Measurements from ENCODE around the gene NKX2-4.
"Not testable (repeated sequence)": the region's sequence is repeated elsewhere in the genome, so short reads cannot be mapped to it uniquely, and the experiment has no call there.

The NKX2-4 gene

DNA sequence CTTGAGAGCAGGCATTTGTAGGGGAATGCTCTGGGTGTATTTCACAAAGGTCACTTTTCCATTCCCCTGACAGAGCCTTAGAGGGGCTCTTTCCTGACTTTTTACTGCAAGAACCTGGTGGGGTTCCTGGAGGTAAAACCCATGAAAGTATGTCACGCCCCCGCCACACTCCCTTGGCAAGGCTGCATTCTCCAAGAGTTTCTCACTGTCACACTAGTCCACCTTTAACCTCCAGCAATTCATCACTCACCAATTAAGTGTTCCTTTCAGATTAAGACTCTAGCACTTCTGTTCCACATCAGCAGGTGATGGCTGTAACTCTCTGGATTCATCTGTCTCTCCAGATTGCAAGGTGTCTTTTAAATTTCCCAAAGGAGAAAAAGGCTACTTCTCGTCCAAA lies 32.7 kb upstream of the NKX2-4 start:
- DNase-seq, result no peak
- Histone ChIP-seq H3K36me3 (ENCODE audit: control insufficient read depth in 4 of 4, insufficient read depth in 4 of 4, low read length in 3 of 4) (no peaks in the 10 kb centered on the region), H3K9me3 (ENCODE audit: control extremely low read depth in 1 of 5, control insufficient read depth in 4 of 5, insufficient read depth in 2 of 5, low read depth in 1 of 5, low read length in 4 of 5) (peaks cover 0 to 5% (median 2%) of the 10 kb centered on the region in 5 experiments), H3K27ac (ENCODE audit: insufficient read depth in 1 of 2, low read depth in 1 of 2, low read length in 2 of 2, poor library complexity in 1 of 2, severe bottlenecking in 2 of 2) (no peak overlapping the region), H3K4me3 (ENCODE audit: control insufficient read depth in 1 of 7, extremely low read depth in 1 of 7, insufficient read depth in 4 of 7, low read depth in 2 of 7, low read length in 6 of 7) (no peak overlapping the region), H3K4me1 (ENCODE audit: control extremely low read depth in 1 of 4, control insufficient read depth in 4 of 4, insufficient read depth in 4 of 4, low read length in 3 of 4) (no peaks in the 10 kb centered on the region), H3K27me3 (replicated peaks in 2 of 5; ENCODE audit: control insufficient read depth in 4 of 5, insufficient read depth in 5 of 5, low read length in 4 of 5) (peaks cover 0 to 23% (median 4%) of the 10 kb centered on the region in 5 experiments)
- ChIA-PET CTCF (no interaction called here), POLR2A (no interaction called here)
- 93% methylated on average over 2 of the region's 3 CpGs for WGBS (ENCODE audit: insufficient coverage)

DNA sequence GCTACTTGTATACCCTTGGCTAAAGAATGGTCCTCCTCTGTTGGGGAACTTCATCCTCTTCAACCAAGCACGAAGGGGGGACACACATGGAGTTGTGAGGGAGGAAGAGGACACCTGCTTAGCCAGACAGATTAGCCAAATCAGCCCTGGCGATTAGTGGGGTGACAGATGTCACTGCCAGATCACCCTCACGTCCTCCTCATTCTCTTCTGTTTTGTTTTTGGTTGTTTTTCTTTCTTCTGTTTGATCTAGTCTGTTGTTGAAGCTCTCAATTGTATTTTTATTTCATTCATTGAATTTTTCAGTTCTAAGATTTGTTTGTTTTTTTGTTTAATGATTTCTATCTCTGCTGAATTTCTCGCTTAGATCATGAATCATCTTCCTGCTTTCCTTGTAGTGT lies 27.5 kb upstream of the NKX2-4 start:
- 100% methylated on average over 1 of the region's 4 CpGs for WGBS (ENCODE audit: insufficient coverage)
- POLR2A ChIA-PET, result no interaction called here
- Histone ChIP-seq H3K27me3 (replicated peaks in 2 of 5; ENCODE audit: control insufficient read depth in 4 of 5, insufficient read depth in 5 of 5, low read length in 4 of 5) (peaks cover 0 to 3% (median 1%) of the 10 kb centered on the region in 5 experiments), H3K4me1 (ENCODE audit: control extremely low read depth in 1 of 4, control insufficient read depth in 4 of 4, insufficient read depth in 4 of 4, low read length in 3 of 4) (no peaks in the 10 kb centered on the region), H3K9me3 (ENCODE audit: control extremely low read depth in 1 of 5, control insufficient read depth in 4 of 5, insufficient read depth in 2 of 5, low read depth in 1 of 5, low read length in 4 of 5) (peaks cover 2 to 27% (median 9%) of the 10 kb centered on the region in 5 experiments), H3K4me3 (ENCODE audit: control insufficient read depth in 1 of 7, extremely low read depth in 1 of 7, insufficient read depth in 4 of 7, low read depth in 2 of 7, low read length in 6 of 7) (no peak overlapping the region), H3K36me3 (ENCODE audit: control insufficient read depth in 4 of 4, insufficient read depth in 4 of 4, low read length in 3 of 4) (no peaks in the 10 kb centered on the region), H3K27ac (ENCODE audit: insufficient read depth in 1 of 2, low read depth in 1 of 2, low read length in 2 of 2, poor library complexity in 1 of 2, severe bottlenecking in 2 of 2) (no peak overlapping the region)
- CTCF ChIA-PET, result no interaction called here
- no peak for DNase-seq

DNA sequence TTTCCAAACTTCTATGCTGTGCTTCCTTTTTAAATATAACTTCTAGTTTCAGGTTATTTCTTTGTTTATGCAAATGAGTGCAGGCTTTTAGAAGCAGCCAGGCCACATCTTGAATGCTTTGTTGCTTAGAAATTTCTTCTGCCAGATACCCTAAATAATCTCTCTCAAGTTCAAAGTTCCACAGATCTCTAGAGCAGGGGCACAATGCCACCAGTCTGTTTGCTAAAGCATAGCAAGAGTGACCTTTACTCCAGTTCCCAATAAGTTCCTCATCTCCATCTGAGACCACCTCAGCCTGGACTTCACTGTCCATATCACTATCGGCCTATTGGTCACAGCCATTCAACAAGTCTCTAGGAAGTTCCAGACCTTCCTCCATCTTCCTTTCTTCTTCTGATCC lies 26.4 kb upstream of the NKX2-4 start:
- WGBS (ENCODE audit: insufficient coverage), result 100% methylated on average over 1 of the region's 1 CpG
- H3K4me3 ChIP-seq (ENCODE audit: control insufficient read depth in 1 of 7, extremely low read depth in 1 of 7, insufficient read depth in 4 of 7, low read depth in 2 of 7, low read length in 6 of 7); H3K27ac ChIP-seq (ENCODE audit: insufficient read depth in 1 of 2, low read depth in 1 of 2, low read length in 2 of 2, poor library complexity in 1 of 2, severe bottlenecking in 2 of 2); CTCF ChIA-PET; DNase-seq; POLR2A ChIA-PET; H3K36me3 ChIP-seq (ENCODE audit: control insufficient read depth in 4 of 4, insufficient read depth in 4 of 4, low read length in 3 of 4); H3K27me3 ChIP-seq (replicated peaks in 2 of 5; ENCODE audit: control insufficient read depth in 4 of 5, insufficient read depth in 5 of 5, low read length in 4 of 5); H3K4me1 ChIP-seq (ENCODE audit: control extremely low read depth in 1 of 4, control insufficient read depth in 4 of 4, insufficient read depth in 4 of 4, low read length in 3 of 4): not testable (repeated sequence)
- peaks cover 2 to 27% (median 9%) of the 10 kb centered on the region in 5 experiments for H3K9me3 ChIP-seq (ENCODE audit: control extremely low read depth in 1 of 5, control insufficient read depth in 4 of 5, insufficient read depth in 2 of 5, low read depth in 1 of 5, low read length in 4 of 5)

DNA sequence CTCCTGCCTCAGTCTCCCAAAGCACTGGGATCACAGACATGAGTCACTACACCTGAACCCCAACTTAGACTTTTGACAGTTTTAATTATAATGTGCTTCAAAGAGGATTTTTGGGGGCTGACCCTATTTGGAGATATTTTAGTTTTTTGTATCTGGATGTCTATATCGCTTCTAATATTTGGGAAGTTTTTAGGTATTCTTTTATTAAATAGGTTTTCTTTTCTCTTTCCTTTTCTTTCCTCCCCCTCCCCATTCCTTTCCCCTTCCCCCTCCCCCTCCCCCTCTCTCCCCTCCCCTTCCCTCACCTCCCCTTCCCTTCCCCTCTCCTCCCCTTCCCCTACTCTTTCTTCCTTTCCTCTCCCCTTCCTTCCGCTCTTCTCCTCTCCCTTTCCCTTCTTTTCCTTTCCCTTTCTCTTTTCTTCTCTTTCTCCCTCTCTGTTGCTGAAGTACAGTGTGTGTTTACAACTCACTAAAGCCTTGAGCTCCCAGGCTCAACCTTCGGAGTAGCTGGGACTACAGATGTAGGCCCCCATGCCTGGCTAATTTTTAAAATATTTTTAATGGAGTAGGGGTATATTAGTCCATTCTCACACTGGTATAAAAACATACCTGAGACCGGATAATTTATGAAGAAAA lies 24.4 kb upstream of the NKX2-4 start:
- H3K9me3 ChIP-seq (ENCODE audit: control extremely low read depth in 1 of 5, control insufficient read depth in 4 of 5, insufficient read depth in 2 of 5, low read depth in 1 of 5, low read length in 4 of 5), result peaks cover 2 to 27% (median 9%) of the 10 kb centered on the region in 5 experiments
- no peak for DNase-seq
- peaks cover 0 to 2% (median 0%) of the 10 kb centered on the region in 5 experiments for H3K27me3 ChIP-seq (replicated peaks in 2 of 5; ENCODE audit: control insufficient read depth in 4 of 5, insufficient read depth in 5 of 5, low read length in 4 of 5)
- H3K4me3 ChIP-seq (ENCODE audit: control insufficient read depth in 1 of 7, extremely low read depth in 1 of 7, insufficient read depth in 4 of 7, low read depth in 2 of 7, low read length in 6 of 7), result no peak overlapping the region
- CTCF ChIA-PET, result no interaction called here
- no peaks in the 10 kb centered on the region for H3K36me3 ChIP-seq (ENCODE audit: control insufficient read depth in 4 of 4, insufficient read depth in 4 of 4, low read length in 3 of 4)
- H3K4me1 ChIP-seq (ENCODE audit: control extremely low read depth in 1 of 4, control insufficient read depth in 4 of 4, insufficient read depth in 4 of 4, low read length in 3 of 4), result no peaks in the 10 kb centered on the region
- no peak overlapping the region for H3K27ac ChIP-seq (ENCODE audit: insufficient read depth in 1 of 2, low read depth in 1 of 2, low read length in 2 of 2, poor library complexity in 1 of 2, severe bottlenecking in 2 of 2)
- 100% methylated on average over 2 of the region's 4 CpGs for WGBS (ENCODE audit: insufficient coverage)
- POLR2A ChIA-PET, result no interaction called here

DNA sequence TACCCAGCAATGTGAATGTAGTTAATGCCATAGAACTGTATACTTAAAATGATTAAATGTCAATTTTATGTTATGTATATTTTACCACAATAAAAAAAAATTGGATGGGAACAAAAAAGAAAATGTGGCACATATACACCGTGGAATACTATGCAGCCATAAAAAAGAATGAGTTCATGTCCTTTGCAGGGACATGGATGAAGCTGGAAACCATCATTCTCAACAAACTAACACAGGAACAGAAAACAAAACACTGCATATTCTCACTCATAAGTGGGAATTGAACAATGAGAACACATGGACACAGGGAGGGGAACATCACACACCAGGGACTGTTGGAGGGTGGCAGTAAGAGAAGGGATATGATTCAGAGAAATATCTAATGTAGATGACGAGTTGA lies 21.8 kb upstream of the NKX2-4 start:
- H3K27me3 ChIP-seq (replicated peaks in 2 of 5; ENCODE audit: control insufficient read depth in 4 of 5, insufficient read depth in 5 of 5, low read length in 4 of 5); H3K4me3 ChIP-seq (ENCODE audit: control insufficient read depth in 1 of 7, extremely low read depth in 1 of 7, insufficient read depth in 4 of 7, low read depth in 2 of 7, low read length in 6 of 7); H3K36me3 ChIP-seq (ENCODE audit: control insufficient read depth in 4 of 4, insufficient read depth in 4 of 4, low read length in 3 of 4); H3K27ac ChIP-seq (ENCODE audit: insufficient read depth in 1 of 2, low read depth in 1 of 2, low read length in 2 of 2, poor library complexity in 1 of 2, severe bottlenecking in 2 of 2); DNase-seq; H3K4me1 ChIP-seq (ENCODE audit: control extremely low read depth in 1 of 4, control insufficient read depth in 4 of 4, insufficient read depth in 4 of 4, low read length in 3 of 4); POLR2A ChIA-PET; CTCF ChIA-PET: not testable (repeated sequence)
- H3K9me3 ChIP-seq (ENCODE audit: control extremely low read depth in 1 of 5, control insufficient read depth in 4 of 5, insufficient read depth in 2 of 5, low read depth in 1 of 5, low read length in 4 of 5), result peaks cover 0 to 16% (median 6%) of the 10 kb centered on the region in 5 experiments
- no CpG with 5 or more reads among the region's 2 CpGs for WGBS (ENCODE audit: insufficient coverage)

DNA sequence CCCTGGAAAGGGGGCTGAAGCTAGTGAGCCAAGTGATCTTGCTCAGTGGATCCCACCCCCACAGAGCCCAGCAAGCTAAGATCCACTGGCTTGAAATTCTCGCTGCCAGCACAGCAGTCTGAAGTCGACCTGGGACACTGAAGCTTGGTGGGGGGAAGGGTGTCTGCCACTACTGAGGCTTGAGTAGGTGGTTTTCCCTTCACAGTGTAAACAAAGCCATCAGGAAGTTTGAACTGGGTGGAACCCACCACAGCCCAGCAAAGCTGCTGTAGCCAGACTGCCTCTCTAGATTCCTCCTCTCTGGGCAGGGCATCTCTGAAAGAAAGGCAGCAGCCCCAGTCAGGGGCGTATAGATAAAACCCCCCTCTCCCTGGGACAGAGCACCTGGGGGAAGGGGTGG lies 16.7 kb upstream of the NKX2-4 start:
- H3K36me3 ChIP-seq (ENCODE audit: control insufficient read depth in 4 of 4, insufficient read depth in 4 of 4, low read length in 3 of 4); CTCF ChIA-PET; H3K27ac ChIP-seq (ENCODE audit: insufficient read depth in 1 of 2, low read depth in 1 of 2, low read length in 2 of 2, poor library complexity in 1 of 2, severe bottlenecking in 2 of 2); DNase-seq; H3K4me3 ChIP-seq (ENCODE audit: control insufficient read depth in 1 of 7, extremely low read depth in 1 of 7, insufficient read depth in 4 of 7, low read depth in 2 of 7, low read length in 6 of 7); POLR2A ChIA-PET; H3K9me3 ChIP-seq (ENCODE audit: control extremely low read depth in 1 of 5, control insufficient read depth in 4 of 5, insufficient read depth in 2 of 5, low read depth in 1 of 5, low read length in 4 of 5); H3K4me1 ChIP-seq (ENCODE audit: control extremely low read depth in 1 of 4, control insufficient read depth in 4 of 4, insufficient read depth in 4 of 4, low read length in 3 of 4): not testable (repeated sequence)
- peaks cover 0 to 25% (median 5%) of the 10 kb centered on the region in 5 experiments for H3K27me3 ChIP-seq (replicated peaks in 2 of 5; ENCODE audit: control insufficient read depth in 4 of 5, insufficient read depth in 5 of 5, low read length in 4 of 5)
- WGBS (ENCODE audit: insufficient coverage), result 65% methylated on average over 3 of the region's 3 CpGs

DNA sequence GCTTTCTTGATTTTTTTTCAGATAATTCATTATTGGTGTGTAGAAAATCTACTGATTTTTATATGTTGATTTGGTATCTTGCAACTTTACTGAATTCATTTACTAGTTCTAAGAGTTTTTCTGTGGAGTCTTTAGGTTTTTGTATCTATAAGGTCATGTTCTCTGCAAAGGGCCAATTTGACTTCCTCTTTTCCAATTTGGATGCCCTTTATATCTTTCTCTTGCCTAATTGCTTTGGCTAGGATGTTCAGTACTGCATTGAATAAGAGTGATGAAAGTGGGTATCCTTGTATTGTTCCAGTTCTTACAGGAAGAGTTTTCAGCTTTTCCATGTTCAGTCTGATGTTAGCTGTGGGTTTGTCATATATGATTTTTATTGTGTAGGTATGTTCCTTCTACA lies 14.4 kb upstream of the NKX2-4 start:
- Histone ChIP-seq H3K4me3 (ENCODE audit: control insufficient read depth in 1 of 7, extremely low read depth in 1 of 7, insufficient read depth in 4 of 7, low read depth in 2 of 7, low read length in 6 of 7) (no peak overlapping the region), H3K27me3 (replicated peaks in 2 of 5; ENCODE audit: control insufficient read depth in 4 of 5, insufficient read depth in 5 of 5, low read length in 4 of 5) (peaks cover 2 to 37% (median 9%) of the 10 kb centered on the region in 5 experiments), H3K9me3 (ENCODE audit: control extremely low read depth in 1 of 5, control insufficient read depth in 4 of 5, insufficient read depth in 2 of 5, low read depth in 1 of 5, low read length in 4 of 5) (peaks cover 0 to 9% (median 2%) of the 10 kb centered on the region in 5 experiments), H3K4me1 (ENCODE audit: control extremely low read depth in 1 of 4, control insufficient read depth in 4 of 4, insufficient read depth in 4 of 4, low read length in 3 of 4) (no peaks in the 10 kb centered on the region), H3K27ac (ENCODE audit: insufficient read depth in 1 of 2, low read depth in 1 of 2, low read length in 2 of 2, poor library complexity in 1 of 2, severe bottlenecking in 2 of 2) (no peak overlapping the region), H3K36me3 (ENCODE audit: control insufficient read depth in 4 of 4, insufficient read depth in 4 of 4, low read length in 3 of 4) (no peaks in the 10 kb centered on the region)
- no peak for DNase-seq
- POLR2A ChIA-PET, result no interaction called here
- CTCF ChIA-PET, result no interaction called here

All from common myeloid progenitor, CD34-positive (primary cell).